HUES6 (cell line): ENCODE measurements around the gene PGS1.
"Not testable (repeated sequence)": the region's sequence is repeated elsewhere in the genome, so short reads cannot be mapped to it uniquely, and the experiment has no call there.

Source experiments
- H3K27ac ChIP-seq: 2 replicates; pipeline ENCODE4 v1.7.0; 2013; ENCODE audit warnings: low read depth, mild to moderate bottlenecking, low read length, inconsistent platforms
- H3K27me3 ChIP-seq: 2 replicates; pipeline ENCODE4 v1.6.1; 2013; ENCODE audit warnings: low read length; ENCODE audit not compliant: control insufficient read depth, insufficient read depth
- H3K36me3 ChIP-seq: 2 replicates; pipeline ENCODE4 v1.6.1; 2013; ENCODE audit warnings: low read length; ENCODE audit not compliant: control insufficient read depth, insufficient read depth
- H3K4me1 ChIP-seq: 2 replicates; pipeline ENCODE4 v1.6.1; 2013; ENCODE audit warnings: low read length; ENCODE audit not compliant: control insufficient read depth, insufficient read depth
- H3K4me3 ChIP-seq: 2 replicates; pipeline ENCODE4 v1.5.1; 2013; ENCODE audit warnings: low read depth, low read length
- H3K9ac ChIP-seq: one replicate; pipeline ENCODE4 v1.6.1; 2013; ENCODE audit warnings: mild to moderate bottlenecking, low read length
- H3K9me3 ChIP-seq: 2 replicates; pipeline ENCODE4 v1.6.1; 2013; ENCODE audit warnings: low read depth, low read length; ENCODE audit not compliant: control insufficient read depth, insufficient read depth

PGS1 gene

GRCh38 chr17:78378225-78379130, at the start of gene PGS1:
TSS of gene PGS1 (plus strand) at chr17:78378649. CDS start at chr17:78378666, 17 bp downstream.
- H3K9ac ChIP-seq: peak within 1 kb of the TSS; percentile 88
- H3K36me3 ChIP-seq: no peaks in the 10 kb centered on the region
- peak within 1 kb of the TSS; percentile 84 for H3K27ac ChIP-seq
- H3K9me3 ChIP-seq: no peaks in the 10 kb centered on the region
- peaks cover 46% of the 10 kb centered on the region for H3K4me1 ChIP-seq
- peak within 1 kb of the TSS; percentile 94 for H3K4me3 ChIP-seq
- H3K27me3 ChIP-seq: no peaks in the 10 kb centered on the region

GRCh38 chr17:78329263-78330059, 49.0 kb upstream of the PGS1 start:
- no peak overlapping the region for H3K27ac ChIP-seq
- no peaks in the 10 kb centered on the region for H3K36me3 ChIP-seq
- no peaks in the 10 kb centered on the region for H3K27me3 ChIP-seq
- H3K4me3 ChIP-seq: no peak overlapping the region
- H3K4me1 ChIP-seq: peaks cover 16% of the 10 kb centered on the region
- no peaks in the 10 kb centered on the region for H3K9me3 ChIP-seq
- no peak overlapping the region for H3K9ac ChIP-seq

- Histone ChIP-seq H3K9me3 (no peaks in the 10 kb centered on the region), H3K9ac (no peak overlapping the region), H3K27me3 (no peaks in the 10 kb centered on the region), H3K36me3 (no peaks in the 10 kb centered on the region), H3K4me1 (peaks cover 9% of the 10 kb centered on the region; the same call in 1 of the 2 replicates), H3K27ac (no peak overlapping the region), H3K4me3 (no peak overlapping the region)
Observed at GRCh38 chr17:78330570-78331224, 47.8 kb upstream of the PGS1 start.

GRCh38 chr17:78331355-78331754, 47.1 kb upstream of the PGS1 start:
- not testable (repeated sequence) for H3K27ac ChIP-seq, H3K4me1 ChIP-seq

GRCh38 chr17:78332991-78333390, 45.5 kb upstream of the PGS1 start:
- Histone ChIP-seq H3K27me3 (no peaks in the 10 kb centered on the region), H3K4me1 (peaks cover 8% of the 10 kb centered on the region; the same call in 1 of the 2 replicates), H3K36me3 (no peaks in the 10 kb centered on the region), H3K9ac (no peak overlapping the region), H3K9me3 (no peaks in the 10 kb centered on the region), H3K27ac (no peak overlapping the region), H3K4me3 (no peak overlapping the region)

More at GRCh38 chr17:78331355-78331754, 47.1 kb upstream of the PGS1 start:
- H3K27me3 ChIP-seq, H3K9ac ChIP-seq, H3K36me3 ChIP-seq, H3K9me3 ChIP-seq, H3K4me3 ChIP-seq: not testable (repeated sequence)

- no peaks in the 10 kb centered on the region for H3K36me3 ChIP-seq
- peaks cover 12% of the 10 kb centered on the region; the same call in 1 of the 2 replicates for H3K4me1 ChIP-seq
- no peak overlapping the region for H3K27ac ChIP-seq
- no peaks in the 10 kb centered on the region for H3K9me3 ChIP-seq
- H3K9ac ChIP-seq: no peak overlapping the region
- H3K4me3 ChIP-seq: no peak overlapping the region
- no peaks in the 10 kb centered on the region; the same call in 1 of the 2 replicates for H3K27me3 ChIP-seq
Observed at GRCh38 chr17:78335209-78335608, 43.2 kb upstream of the PGS1 start.

- Histone ChIP-seq H3K27ac (no peak overlapping the region), H3K27me3 (peaks cover 17% of the 10 kb centered on the region; the same call in 1 of the 2 replicates), H3K9me3 (no peaks in the 10 kb centered on the region), H3K36me3 (no peaks in the 10 kb centered on the region), H3K9ac (no peak overlapping the region), H3K4me3 (no peak overlapping the region), H3K4me1 (peaks cover 15% of the 10 kb centered on the region)
Observed at GRCh38 chr17:78337244-78338109, 41.0 kb upstream of the PGS1 start.

GRCh38 chr17:78338486-78339259, 39.8 kb upstream of the PGS1 start:
- H3K27me3 ChIP-seq: peaks cover 20% of the 10 kb centered on the region; the same call in 1 of the 2 replicates
- peaks cover 27% of the 10 kb centered on the region for H3K4me1 ChIP-seq
- H3K36me3 ChIP-seq: no peaks in the 10 kb centered on the region
- no peak overlapping the region for H3K4me3 ChIP-seq
- no peak overlapping the region for H3K27ac ChIP-seq
- H3K9me3 ChIP-seq: no peaks in the 10 kb centered on the region
- H3K9ac ChIP-seq: no peak overlapping the region

GRCh38 chr17:78340183-78340955, 38.1 kb upstream of the PGS1 start:
- H3K27me3 ChIP-seq: peaks cover 28% of the 10 kb centered on the region; the same call in 1 of the 2 replicates
- H3K27ac ChIP-seq: no peak overlapping the region
- no peak overlapping the region for H3K9ac ChIP-seq
- no peaks in the 10 kb centered on the region for H3K36me3 ChIP-seq
- H3K4me3 ChIP-seq: no peak overlapping the region
- peaks cover 25% of the 10 kb centered on the region for H3K4me1 ChIP-seq
- no peaks in the 10 kb centered on the region for H3K9me3 ChIP-seq
